GM19240 (cell line): ENCODE data around the gene DHRS1.

ENCODE experiments used
- DNase-seq: peaks from one replicate; pipeline ENCODE4 v3.0.0; 2011; ENCODE audit warnings: low spot score; ENCODE audit not compliant: insufficient read length

The DHRS1 gene

GRCh38 chr14:24299255-24300191 is at the start of gene DHRS1, which contains the start of gene NOP9:
DHRS1 (minus strand) TSS chr14:24299780; CDS start chr14:24299106, 674 bp downstream.
NOP9 (plus strand) TSS chr14:24299850; CDS start chr14:24299955, 105 bp downstream.
- peak; percentile 88 for DNase-seq

GRCh38 chr14:24348186-24348585 is 48.6 kb upstream of the DHRS1 start:
- DNase-seq, result no peak

GRCh38 chr14:24347134-24347533 is 47.6 kb upstream of the DHRS1 start:
- no peak for DNase-seq

GRCh38 chr14:24343795-24344660 is 44.4 kb upstream of the DHRS1 start:
- no peak for DNase-seq

- DNase-seq, result no peak
Observed at GRCh38 chr14:24342889-24343288, 43.3 kb upstream of the DHRS1 start.

GRCh38 chr14:24340606-24341005 is 41.0 kb upstream of the DHRS1 start:
- no peak for DNase-seq

GRCh38 chr14:24339284-24340151 is 39.9 kb upstream of the DHRS1 start, which contains the start of gene RIPK3:
RIPK3 (minus strand) TSS chr14:24339991; CDS start chr14:24339826, 165 bp downstream.
- peak; percentile 81 for DNase-seq

- no peak for DNase-seq
Observed at GRCh38 chr14:24338843-24339242, 39.3 kb upstream of the DHRS1 start.

GRCh38 chr14:24337824-24338175 is 38.2 kb upstream of the DHRS1 start:
- DNase-seq, result no peak

- DNase-seq, result no peak
Observed at GRCh38 chr14:24337144-24337823, 37.7 kb upstream of the DHRS1 start.

GRCh38 chr14:24335461-24336171 is 36.0 kb upstream of the DHRS1 start:
- DNase-seq, result no peak

GRCh38 chr14:24334431-24335291 is 35.1 kb upstream of the DHRS1 start, which contains the start of gene ADCY4:
ADCY4 (minus strand) TSS chr14:24335071; CDS start chr14:24334652, 419 bp downstream.
- DNase-seq, result no peak

- DNase-seq, result peak; percentile 85
Observed at GRCh38 chr14:24332268-24332993, 32.9 kb upstream of the DHRS1 start.

- no peak for DNase-seq
Observed at GRCh38 chr14:24331731-24332267, 32.2 kb upstream of the DHRS1 start.

- DNase-seq, result no peak
Observed at GRCh38 chr14:24330973-24331674, 31.5 kb upstream of the DHRS1 start.

- no peak for DNase-seq
Observed at GRCh38 chr14:24329736-24330135, 30.2 kb upstream of the DHRS1 start.

GRCh38 chr14:24329073-24329663 is 29.6 kb upstream of the DHRS1 start:
- no peak for DNase-seq
